GM12875 (cell line): ENCODE measurements around the gene CLCN2.

Experiments
- H3K4me3 ChIP-seq: one replicate; pipeline ENCODE4 v1.5.1; 2011; ENCODE audit warnings: low read depth, low read length, control low read depth
- TF ChIP-seq, protein P1 (sequence below): IDR thresholded peaks from 2 replicates; pipeline ENCODE4 v1.5.1; 2011; ENCODE audit warnings: low read depth, mild to moderate bottlenecking, control low read depth, inconsistent platforms, low read length, moderate library complexity, borderline replicate concordance; ENCODE audit not compliant: insufficient read depth

CLCN2 gene

DNA sequence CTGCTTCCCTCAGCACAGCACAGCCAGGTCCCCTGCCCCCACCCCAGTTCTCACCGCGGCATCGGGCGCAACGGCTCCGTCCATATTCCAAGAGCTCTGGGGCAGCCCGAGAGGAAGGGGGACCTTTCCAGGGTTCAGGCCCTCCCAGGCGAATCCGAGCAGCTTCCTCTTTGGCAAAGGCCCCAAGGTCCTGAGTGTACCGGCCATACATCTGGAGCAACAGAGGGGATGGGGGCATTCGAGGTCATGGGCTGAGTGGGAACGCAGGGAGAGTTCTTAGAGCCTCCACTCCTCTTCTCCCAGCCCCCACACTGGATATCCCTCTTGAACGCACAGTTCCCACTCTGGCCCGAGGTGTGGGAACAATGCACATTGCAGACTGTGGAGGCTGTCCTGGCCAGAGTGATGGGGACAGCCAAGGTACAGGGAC, 2.5 kb downstream of the CLCN2 start:
- no peak overlapping the region for H3K4me3 ChIP-seq
- TF ChIP-seq, protein P1, sequence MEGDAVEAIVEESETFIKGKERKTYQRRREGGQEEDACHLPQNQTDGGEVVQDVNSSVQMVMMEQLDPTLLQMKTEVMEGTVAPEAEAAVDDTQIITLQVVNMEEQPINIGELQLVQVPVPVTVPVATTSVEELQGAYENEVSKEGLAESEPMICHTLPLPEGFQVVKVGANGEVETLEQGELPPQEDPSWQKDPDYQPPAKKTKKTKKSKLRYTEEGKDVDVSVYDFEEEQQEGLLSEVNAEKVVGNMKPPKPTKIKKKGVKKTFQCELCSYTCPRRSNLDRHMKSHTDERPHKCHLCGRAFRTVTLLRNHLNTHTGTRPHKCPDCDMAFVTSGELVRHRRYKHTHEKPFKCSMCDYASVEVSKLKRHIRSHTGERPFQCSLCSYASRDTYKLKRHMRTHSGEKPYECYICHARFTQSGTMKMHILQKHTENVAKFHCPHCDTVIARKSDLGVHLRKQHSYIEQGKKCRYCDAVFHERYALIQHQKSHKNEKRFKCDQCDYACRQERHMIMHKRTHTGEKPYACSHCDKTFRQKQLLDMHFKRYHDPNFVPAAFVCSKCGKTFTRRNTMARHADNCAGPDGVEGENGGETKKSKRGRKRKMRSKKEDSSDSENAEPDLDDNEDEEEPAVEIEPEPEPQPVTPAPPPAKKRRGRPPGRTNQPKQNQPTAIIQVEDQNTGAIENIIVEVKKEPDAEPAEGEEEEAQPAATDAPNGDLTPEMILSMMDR: no peak

DNA sequence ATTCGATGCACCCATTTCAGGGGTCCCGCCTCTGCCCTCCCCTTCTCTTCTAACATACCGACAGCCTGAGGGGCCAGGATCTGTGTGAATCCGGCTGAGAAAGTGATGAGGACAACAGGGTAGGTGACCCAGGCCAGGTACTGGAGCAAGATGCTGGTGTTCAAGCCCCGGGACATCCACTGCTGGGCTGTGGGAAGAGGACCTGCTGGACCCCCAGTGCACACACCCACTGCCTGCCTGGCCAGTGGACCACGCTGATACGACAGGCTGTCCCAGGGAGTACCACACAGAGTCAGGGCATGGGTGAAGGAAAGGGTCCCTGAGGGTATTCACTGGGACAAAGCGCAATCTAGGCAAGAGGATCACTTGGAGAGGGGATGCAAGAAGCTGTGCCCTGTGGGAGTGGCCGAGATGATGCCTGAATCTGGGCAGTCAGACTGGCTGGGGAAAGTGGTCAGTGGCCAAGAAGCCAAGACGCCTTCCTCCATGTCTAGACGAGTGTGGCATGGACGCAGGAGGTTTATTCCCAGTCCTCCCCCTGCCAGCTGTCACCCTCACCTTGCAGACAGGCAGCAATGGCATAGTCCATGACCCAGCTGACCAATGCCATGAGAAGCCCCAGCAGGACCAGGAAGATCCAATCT, 3.2 kb downstream of the CLCN2 start:
- no peak overlapping the region for H3K4me3 ChIP-seq
- TF ChIP-seq, protein P1: no peak

DNA sequence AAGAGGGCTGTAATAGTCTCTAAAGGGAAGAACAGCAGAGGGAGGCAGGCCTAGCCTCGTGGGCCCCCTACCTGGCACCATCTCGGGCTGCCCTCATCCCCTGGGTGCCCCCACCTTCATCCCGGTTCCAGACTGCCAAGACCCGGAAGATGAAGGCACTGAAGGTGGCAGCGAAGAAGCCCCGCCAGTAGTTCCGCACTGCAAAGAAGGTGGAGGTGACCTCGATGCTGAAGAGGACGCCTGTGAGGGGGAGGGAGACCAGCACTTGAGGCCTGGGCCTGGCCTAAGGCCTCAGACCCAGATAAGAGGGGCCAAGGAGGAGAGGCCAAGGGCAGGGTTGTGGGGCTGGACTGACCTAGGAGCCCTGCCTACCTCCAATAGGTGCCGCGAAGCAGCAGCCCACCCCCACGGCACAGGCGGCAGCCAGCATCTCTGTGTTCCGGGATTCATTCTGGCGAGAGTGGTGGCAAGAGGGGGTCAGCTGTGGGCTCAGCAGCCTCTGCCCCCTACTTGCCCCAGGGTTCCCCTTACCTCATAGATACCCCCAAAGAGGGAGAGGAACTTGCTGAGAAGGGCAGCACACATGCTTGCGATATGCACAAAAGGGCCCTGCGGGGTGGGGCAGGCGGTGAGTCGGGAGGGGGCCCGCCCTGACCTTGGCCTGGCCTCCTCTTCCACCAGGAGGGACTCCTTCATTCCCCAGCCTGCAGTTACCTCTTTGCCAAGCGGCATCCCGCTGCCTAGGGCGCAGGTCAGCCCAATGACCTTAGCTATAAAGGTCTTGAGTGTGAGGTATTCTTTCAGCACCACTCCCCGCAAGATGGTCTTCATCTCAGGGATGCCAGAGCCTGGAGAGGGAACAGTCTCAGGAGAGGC, 3.9 kb downstream of the CLCN2 start:
- H3K4me3 ChIP-seq: no peak overlapping the region
- TF ChIP-seq, protein P1: no peak

DNA sequence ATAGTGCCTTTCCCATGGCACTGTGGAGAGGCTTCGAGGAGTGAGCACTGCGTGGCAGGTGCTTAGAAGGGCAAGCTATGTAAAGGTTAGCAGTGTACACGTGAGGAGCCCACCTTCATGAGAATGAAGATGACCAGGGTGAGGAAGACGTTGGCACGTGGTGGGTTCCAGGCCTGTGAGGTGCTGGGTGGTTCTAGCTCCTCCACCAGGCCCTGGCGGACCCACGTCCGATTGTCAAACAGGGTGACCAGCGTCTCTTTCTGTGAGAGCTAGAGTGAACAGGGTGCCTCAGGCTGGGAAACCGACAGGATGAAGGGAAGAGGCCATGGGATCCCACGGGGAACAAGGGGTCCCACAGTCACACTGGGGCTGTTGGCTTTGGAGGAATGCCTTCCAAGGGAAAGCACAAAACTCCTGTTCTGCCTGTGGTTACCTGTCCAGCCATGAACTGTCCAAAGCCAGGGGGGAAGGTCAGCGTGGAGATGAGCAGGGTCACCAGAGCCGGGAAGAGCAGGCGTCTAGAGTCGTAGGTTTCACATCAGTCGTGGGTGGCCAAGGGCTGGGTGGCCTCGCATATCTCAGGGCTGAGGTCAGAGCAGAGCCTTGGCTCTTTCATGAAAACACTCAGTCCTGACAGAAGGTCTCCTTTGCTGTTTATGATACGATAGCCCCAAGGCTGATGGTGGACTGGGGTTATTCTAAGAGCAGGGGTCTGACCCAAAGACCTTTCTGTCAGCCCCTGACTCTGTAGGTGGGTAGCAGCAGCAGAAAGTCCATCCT, 6.0 kb downstream of the CLCN2 start:
- H3K4me3 ChIP-seq: no peak overlapping the region
- TF ChIP-seq, protein P1: no peak

DNA sequence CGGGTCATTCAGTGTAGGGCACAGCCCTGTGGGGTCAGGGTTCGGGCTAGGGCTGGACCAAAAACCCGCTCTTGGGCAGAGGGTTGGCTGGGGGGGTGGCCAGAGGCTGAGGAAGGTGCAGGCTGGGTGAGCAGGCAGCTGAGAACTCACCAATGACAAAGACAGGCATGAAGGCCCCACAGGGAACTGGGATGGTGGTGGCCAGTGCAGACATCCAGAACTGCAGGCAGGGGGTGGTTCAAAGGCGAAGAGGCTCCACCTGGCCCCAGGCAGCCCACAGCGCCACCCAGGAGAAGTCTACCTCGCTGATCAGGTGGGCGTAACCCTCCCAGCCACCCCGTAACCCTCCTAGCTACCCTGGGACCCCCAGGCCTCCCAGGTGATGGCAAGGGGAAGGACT, 6.7 kb downstream of the CLCN2 start:
- H3K4me3 ChIP-seq: no peak overlapping the region
- TF ChIP-seq, protein P1: no peak

DNA sequence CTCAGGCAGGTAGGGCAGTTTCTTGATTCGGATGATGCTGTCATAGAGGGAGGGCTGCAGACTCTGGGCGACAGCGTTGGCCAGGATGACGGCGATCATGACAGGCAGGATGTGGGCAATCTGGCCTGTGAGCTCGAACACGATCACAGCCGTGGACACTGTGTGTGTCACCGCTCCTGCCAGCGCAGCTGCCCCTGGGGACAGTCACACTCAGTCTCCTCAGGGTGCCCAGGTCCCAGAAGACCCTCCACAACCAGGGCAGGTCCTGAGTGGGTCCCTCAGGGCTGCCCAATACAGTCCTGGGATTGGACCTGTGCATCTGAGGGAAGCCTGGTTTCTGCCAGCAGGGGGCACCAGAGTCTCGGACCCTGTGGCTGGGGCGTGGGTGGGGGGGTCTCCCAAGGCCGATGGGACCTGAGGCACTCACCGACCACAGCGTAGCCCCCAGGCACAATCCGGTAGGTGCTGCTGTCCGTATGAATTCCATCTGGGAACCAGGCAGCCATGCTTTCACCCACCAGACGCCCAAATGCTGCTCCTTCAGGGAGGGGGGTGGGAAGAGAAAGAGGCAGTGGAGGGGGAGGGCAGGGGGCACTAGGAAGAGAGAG, 7.2 kb downstream of the CLCN2 start:
- H3K4me3 ChIP-seq: no peak overlapping the region
- TF ChIP-seq, protein P1: peak; percentile 87
